Activated CD4-positive, alpha-beta T cell treated with anti-CD3 and anti-CD28 coated beads, Interleukin-2, amount 50 U/mL, for 16 hours (primary cell): ENCODE results near the gene ANKRD13B.

Experiments
- DNase-seq: peaks from one replicate; pipeline ENCODE4 v3.0.0-alpha.2; 2020

Gene ANKRD13B

DNA sequence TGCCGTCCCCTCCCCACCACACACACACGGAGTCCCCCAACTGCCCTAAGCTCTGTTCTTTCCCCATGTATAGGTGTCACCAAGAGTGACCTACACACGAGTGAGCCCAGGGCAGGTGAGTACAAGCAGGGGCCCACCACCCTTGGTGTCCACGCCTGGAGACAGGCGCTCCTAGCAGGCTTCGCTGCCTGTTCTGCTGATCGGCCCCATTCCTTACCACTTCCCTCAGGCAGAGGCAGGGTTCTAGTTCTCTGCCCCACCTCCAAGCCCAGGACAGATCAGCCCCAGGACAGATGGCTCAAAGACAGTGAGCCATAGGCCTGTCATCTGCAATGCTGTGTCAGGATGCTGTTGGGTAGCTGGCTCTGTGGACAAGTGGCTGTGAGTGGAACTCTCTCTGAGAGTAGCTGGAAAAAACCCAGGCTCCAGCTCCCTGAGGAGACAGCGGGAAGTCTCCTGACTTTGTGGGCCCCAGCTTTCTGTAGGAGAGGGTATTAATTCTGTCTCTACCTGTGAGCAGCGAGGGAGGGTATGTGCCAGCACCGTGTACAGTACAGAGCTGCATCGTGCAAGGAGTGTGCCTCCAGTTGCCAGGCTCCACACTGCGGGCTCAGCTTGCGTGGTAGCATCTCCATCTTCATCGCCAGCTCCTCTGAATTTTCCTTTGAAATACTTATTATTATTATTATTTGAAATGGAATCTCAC lies 23.5 kb upstream of the ANKRD13B start:
- no peak for DNase-seq

DNA sequence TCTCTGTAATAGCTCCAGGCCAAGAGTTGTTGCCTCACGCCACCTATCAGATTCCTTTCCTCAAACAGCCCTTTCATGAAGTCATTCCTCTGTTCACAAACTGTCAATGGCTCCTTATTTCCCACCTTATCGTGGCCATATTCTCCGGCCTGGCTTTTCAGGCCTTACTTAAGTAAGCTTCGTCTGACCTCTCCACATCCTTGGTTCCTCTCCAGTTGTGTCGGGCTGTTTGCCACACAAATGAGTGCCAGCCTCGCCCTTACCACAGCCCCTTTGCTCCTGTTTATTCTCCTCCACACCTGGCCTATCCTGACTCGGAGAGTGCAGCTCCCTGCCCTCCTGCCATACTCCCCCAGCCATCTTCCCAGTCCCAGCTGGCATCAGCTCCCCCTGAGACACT lies 22.4 kb upstream of the ANKRD13B start:
- no peak for DNase-seq

DNA sequence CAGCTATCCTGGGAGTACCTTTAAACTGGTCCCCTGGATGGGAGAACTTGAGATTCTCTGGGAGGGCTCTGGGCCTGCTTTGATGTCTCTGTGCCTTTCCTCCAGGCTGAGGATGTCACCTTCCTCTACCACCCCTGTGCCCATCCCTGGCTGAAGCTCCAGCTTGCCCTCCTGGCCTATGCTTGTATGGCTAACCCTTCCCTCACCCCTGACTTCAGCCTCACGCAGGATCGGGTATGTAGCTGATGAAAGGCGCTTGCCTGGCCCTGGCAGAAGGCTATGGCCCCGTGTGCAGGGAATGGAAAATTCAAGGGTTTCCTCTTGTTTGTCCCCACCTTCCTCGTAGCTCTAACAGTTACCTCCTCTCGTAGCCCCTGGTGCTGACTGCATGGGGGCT lies 21.4 kb upstream of the ANKRD13B start:
- DNase-seq, result no peak

DNA sequence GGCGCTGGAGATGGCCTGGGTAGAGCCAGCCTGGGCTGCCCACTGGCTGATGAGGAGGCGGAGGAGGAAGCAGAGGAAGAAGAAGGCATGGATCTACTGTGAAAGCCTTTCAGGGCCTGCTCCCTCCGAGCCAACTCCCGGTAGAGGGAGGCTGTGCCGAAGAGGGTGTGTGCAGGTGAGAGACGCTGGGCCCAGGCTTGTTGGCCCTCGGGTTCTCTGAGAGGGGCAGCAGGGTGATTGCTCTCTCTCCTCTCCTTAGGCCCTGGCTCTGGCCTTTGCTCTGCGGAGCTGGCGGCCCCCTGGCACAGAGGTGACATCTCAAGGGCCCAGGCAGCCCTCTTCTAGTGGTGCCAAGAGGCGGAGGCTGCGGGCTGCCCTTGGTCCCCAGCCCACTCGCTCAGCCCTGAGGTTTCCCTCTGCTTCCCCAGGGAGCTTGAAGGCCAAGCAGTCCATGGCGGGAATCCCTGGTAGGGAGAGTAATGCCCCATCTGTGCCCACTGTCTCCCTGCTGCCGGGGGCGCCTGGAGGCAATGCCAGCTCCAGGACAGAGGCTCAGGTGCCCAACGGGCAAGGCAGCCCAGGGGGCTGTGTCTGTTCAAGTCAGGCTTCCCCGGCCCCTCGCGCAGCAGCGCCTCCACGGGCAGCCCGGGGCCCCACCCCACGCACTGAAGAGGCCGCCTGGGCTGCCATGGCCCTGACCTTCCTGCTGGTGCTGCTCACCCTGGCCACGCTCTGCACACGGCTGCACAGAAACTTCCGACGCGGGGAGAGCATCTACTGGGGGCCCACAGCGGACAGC lies 20.9 kb upstream of the ANKRD13B start:
- no peak for DNase-seq

DNA sequence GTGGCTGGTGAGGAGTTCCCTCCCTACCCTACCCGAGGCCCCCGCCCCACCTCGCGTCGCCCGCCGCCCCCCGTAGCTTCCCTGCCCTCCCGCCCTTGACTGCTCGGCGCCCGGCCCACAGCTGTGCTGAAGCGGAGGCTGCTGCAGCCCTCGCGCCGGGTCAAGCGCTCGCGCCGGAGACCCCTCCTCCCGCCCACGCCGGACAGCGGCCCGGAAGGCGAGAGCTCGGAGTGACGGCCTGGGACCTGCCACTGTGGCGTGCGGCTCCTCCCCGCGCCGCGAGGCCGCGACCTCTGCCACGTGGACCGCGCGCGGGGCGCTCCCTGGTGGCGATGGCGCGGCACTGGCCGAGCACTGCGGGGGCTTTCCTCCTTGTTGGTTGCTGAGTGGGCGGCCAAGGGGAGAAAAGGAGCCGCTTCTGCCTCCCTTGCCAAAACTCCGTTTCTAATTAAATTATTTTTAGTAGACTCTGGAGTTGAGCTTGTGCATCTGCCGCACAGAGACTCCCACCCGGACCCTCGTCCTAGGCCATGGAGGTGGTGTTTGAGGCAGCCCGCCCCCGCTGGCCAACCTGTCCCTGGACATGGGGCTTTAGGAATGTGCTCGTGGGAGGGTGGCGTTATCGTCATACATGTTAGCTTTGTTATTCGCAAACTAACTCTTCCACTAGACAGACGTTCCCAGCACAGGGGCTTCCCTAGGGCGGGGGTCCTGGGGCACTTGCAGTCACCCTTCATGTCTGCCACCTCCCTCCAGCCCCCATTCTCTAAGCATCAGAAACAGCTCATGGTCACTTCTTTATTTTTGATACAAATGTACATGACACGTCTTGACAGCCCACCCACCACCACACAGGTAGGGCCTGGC lies 20.0 kb upstream of the ANKRD13B start:
- DNase-seq, result no peak

DNA sequence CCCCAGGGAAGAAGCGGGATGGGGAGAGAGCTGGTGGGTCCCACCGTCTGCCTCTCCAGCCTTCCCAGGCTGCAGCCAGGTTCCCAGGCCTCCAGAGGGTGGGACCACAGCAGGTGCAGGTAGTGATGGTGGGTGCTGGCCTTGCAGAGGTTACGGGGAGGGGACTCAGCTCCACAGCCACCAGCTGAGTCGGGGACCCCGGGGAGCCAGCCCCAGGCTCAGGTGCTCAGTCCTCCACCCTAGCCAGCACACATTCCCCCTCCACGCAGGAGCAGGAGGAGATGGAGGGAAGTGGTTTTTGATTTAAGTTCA lies 19.4 kb upstream of the ANKRD13B start:
- DNase-seq, result no peak

DNA sequence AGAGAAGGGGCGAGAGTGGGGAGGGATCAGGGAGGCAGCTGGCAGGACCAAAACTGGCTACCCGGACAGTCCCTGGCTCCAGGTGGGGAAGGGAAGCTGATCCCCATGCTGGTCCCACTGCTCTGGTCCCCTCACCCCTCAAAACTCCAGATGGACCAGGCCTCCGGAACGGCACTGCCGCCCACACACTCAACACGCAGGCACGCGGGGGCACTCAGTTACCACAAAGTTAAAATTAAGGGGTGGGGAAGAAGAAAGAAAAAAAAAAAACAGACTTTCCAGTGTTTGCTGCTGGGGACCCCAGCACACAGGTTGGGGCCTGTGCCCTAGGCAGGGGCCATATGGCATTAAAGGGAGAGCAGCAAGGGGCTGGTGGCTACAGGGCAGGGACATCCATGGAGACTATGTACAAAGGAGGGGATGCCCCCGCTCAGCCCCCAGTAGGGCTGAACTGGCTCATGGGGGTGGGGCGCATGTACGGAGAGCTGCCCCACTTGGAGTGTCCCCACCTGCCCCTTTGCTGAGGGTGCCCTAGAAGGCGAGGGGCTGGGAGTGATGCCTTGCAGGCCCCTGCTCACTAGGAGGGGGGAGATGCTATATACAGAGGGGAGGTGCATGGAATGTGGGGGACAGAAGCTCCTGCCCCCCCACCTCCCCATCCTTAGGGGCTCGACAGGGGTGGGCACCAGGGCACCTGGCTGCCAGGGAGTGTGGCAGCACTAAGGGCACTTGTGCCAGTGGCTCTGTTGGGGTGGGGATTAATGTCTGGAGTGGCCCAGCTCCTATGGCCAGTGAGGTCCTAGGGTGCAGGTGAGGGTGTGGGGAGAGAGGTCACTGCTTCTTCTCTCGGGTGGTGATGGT lies 18.8 kb upstream of the ANKRD13B start:
- DNase-seq, result no peak

DNA sequence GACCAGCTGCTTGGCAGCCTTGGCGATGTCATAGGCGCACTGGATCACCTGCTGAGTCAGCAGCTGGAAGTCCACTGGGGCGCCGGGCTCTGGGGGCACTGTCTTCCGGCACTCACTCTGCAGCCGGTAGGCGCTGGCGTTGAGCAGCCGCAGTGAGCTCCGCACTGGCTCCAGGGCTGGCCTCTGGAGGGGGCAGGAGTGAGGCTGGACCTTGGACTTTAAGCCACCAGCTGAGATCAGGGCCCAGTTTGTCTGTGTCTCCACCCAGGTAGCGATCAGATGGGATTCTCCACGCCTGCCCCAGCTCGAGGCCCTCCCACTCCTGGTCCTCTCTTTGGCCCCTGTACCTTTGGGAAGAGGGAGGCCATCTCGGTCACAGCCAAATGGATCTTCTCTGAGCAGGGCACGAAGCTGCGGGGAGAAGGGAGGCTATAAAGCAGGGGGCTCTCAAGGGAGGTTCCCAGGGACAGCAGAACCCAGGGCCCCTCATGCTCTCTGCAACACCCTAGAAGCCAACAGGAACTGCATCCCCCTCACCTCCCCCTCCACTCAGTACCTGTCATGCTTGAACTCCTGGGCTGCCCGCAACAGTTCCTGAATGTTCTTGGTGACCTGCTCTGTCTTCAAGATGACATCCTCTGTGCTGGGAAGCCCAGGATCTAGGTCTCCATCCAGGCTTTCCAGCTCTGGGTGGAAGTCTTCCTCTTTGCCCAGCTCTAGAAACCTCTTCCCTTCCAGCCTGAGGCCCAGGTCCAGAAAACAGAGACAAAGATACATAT lies 18.0 kb upstream of the ANKRD13B start:
- DNase-seq, result no peak

DNA sequence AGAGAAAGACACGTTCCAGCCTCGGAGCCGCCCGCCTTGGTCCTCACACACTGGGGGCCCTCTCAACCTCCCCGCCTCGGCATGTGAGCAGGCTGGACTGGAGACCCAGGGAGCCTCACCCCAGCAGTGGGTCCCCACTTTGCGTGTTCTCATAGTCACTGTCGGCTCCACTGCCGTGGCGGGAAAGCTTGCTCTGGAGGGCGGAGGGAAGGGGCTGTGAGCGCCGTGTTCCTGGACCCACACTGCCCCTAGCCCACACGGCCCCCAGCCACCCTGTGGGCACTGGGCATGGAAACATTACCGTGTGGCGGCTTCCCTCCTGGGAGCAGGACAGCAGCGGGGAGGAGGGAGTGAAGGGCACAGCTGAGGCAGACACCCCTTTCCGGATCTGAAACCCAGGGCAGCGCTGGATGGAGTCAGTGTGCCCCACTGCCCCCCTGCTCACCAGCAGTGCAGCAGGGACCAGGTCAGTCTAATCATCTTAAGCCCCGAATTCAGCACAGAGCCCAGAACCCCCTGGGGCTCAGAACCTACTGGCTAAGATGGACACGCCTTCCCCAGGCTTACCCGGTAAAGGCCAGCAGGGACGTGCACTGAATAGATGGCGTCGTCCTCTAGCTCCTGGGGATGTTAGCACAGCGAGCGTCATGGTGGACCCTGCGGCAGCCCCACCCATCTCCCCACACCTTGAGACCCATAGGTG lies 17.3 kb upstream of the ANKRD13B start:
- DNase-seq, result no peak

DNA sequence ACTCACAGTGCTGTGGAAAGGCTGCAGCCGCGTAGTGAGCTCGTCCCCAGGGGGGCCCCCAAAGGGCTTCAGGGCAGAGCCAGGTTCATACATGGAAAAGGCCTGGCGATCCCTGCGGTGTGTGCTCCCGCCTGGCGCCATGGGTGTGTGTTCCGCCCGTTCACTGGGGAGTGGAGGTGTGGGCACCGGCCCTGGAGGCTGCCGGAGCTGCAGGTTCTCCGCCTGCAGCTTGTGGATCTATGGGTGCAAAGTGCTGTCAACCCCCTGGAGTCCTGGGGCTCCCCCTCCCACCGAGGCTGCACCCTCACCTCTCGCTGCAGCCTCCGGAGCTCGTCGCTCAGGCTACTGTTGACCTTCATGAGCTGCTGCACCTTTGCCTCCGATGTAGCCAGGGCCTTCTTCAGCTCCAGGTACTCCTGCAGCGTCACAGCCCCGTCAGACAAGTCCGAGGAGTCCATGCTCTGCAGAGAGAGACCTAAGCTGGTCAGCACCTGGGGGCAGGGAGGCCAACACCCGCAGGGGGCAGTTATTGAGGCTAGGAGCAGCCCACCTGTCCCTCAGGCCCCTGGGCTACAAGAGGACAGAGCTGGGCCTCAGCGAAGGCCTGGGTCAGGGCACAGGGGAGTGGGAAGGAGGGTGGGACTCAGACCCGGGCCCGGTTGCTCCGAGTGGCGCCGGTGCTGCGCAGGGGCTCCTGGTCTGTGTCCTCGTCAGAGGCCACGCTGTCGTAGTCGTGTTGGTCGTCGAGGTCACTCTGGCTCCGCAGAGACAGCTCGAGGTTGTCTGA lies 16.5 kb upstream of the ANKRD13B start:
- DNase-seq, result no peak

DNA sequence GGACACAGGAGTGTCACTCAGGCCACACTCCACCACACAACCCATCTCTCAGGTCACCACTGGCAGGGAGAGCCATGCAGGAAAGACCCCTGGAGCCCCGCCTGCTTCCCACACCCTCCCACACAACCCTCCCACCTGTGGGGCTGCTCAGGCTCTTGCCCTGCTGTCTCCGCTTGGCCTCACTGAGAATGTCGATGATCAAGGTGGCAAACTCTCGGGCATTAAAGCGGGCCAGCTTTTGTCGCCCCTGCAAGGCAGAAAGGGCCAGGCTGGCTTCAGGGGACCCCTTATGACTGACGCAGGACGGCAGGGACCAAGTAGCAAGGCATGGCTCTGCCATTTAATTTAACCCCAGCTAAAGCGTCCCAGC lies 15.9 kb upstream of the ANKRD13B start:
- no peak for DNase-seq

DNA sequence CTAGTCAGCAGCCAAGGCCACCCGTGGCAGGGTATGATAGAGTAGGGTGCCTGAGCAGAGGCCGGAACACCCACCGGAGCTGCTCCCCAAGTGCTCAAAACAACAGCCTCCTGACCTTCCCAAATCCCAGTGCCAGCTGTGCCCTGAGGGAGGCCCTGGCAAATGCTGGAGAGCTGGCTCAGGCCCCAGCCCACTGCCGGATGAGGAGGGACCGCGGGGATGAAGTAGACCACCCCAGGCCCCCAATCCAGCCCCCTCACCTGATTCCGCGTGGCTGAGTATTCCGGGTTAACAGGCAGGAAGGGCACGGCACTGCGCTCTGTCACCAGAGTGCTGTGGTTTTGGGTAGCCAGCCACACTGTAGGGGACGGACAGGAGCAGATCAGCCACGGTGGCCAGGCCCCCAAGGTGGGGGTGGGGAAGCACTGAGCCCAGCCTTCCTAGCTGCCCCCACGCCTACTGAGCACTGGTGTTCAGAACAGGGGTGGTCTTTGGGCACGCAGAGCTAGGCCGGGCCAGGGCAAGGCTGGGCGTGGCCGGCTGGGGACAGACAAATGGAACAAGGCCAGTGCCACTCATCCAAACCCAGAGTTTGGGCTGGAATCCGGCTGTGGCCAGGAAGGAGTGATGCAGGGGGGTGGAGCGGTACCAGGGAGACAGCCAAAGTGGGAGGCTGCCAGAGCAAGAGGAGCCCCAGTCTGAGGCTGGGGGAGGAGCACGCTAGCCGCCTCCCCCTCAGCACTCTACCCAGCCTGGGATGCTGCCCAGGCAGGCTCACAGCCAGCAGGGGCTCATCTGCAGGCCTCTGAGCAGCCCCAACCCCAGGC lies 15.3 kb upstream of the ANKRD13B start:
- DNase-seq, result no peak

DNA sequence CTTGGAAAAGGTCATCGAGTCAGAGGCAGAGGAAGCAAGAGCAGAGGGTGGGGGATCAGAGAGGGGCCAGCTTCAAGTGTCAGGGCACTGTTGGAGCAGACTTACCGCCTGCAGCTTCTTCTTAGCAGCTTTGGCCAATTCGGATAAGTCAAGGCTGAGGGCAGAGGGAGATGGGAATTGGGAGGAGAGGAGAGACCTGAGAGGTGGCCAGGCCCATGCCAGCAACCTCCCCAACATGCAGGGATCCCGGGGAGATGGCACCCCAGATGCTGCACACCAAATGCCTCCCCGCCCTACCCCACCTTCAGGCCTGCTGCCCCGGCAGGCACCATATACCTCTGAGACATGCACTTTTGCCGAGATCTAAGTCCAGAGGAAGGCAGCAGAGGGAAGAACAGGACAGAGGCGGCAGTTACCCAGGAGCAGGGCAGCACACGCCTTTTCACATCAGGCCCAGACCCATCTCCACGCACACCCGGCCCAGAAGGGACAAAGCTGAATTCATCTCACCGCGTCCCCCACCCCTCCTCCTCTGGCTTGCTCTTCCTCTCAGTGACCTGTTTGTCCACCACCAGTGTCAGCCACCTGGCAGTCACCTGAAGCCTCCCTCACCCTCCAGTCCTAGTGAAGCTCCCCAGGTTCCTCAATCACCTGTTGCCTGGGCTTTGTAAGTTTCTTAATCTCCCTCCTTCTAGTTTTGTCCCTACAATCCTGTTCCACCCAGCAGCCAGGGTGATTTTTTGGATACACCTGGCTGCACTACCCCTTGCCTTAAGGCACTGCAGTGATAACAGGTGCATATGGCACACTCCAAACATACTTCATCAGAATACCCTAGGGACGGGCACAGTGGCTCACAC lies 14.1 kb upstream of the ANKRD13B start:
- DNase-seq, result no peak

DNA sequence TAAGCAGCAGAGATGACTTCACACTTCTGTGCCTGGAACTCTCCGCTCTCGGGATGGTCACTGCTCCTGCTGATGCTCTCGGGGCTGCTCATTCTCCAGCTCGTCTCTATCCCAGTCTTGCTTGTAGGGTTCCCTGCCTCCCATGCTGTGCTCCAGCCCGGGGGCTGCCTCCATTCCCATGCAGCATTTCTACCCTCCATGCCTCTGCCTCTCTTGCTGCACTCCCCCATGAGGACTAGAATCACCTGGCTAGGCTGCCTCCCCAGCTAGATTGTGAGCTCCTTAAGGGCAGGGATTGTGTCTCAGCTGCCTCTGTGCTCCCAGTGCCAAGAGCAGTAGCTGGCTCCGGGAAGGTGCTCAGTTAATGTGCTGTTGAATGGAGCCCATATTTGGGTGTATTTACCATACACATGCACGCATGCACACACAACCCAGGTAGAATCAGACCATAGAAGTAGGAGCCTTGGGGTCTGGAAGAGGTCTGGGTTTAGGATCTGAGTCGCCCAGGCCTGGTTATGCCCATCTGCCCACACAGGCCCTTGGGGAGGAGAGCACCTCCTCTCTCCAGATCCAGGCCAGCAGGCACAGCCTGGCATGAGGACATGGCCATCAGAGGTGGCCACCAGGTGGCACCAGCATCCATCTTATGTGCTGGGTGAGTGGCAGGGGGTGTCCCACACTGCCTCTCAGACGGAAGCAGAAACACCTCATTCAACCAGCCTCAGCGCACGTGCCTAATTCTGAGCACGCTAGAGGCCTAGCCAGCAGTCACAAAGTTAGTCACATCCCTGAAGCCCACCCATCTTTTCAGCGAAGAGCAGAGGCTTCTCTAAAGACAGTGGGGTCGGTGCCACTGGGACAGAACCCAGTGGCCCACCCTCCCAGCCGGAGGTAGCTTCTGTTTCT lies 12.8 kb upstream of the ANKRD13B start:
- DNase-seq, result peak; percentile 92

DNA sequence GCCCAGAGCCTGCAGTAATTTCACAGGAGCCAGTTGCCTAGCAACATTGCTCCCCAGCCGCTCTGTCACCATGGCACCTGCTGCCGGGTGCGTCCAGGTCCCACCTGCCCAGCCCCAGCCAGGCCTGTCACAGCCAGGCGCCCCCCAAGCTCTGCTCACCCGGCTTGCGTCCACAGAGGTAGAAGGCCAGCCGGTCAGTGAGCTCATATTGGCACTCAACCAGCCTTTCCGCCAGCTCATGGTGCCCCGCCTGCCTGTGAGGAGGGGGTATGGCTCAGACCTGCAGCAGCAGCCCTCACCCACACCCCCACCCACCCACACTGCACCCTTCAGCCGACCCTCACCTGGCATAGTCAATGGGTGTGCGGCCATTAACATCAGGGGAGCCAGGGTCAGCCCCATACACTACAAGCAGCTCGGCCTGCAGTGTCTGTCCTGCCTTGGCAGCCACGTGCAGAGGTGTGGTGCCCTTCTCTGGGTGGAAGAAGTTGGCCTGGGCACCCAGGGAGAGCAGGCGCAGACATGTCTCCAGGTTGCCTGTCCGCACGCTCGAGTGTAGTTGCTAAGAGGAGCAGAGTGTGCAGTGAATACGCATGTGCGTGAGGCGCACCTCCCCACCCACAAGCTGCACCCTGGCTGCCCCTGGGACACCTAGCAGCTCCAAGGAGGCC lies 11.2 kb upstream of the ANKRD13B start:
- DNase-seq, result no peak

DNA sequence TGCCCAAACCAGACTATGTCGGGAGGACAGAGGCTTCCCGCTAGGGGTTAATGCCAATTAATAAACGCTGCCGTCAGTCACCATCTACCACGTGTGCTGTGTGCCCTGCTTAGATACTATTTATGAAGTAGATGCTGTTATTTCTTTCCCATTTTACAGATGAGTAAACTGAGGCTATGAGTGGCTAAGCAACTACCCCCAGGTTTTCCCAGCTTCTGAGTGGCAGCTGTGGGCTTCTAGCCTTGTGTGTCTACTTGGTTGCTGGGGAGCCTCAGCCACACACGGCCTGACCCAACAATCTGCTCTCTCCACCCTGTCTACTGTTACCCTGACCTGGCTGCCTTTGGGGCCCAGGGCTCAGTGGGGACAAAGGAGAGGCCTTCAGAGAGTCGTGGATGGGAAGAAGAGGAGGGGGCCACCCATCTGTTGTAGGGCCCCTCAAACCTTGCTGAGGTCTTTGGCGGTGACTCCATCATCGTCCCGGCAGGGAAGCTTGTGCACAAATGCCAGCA lies 10.6 kb upstream of the ANKRD13B start:
- no peak for DNase-seq

DNA sequence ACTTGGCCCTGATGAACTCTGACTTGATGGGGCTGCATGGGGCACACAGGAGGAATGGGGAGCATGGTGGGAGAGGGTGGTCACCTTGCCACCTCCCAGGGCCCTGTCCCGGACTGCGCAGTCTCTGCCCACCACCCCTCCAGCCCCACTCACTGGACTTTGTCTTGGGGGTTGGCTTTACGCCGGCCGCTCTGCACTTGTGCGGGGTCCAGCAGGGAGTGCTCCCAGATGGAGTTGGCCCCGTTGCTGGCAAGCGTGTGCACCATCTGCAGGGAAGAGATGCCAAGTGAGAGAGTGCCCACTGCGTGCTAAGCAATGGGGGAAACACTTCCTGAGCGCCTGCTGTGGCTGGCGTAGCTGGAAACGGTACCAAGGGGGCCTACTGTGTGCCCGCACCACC lies 10.2 kb upstream of the ANKRD13B start:
- DNase-seq, result no peak
